Frontal cortex (tissue), 1 donor: Measurements from ENCODE around the gene CLCNKA. TPM values are rescaled to one million over a fixed set of nuclear protein-coding genes. Genes with fewer than 3 reads are reported as not detected.

Experiments
- small RNA-seq: library from RNA; depleted of rRNA; stranded (forward); fragments of <200 nt; gene quantifications from one replicate; pipeline ENCODE3, GENCODE V24; 2014
- total RNA-seq: library from RNA; depleted of rRNA; stranded (reverse); fragments of >200 nt; gene quantifications from one replicate; pipeline ENCODE4 v1.2.3, GENCODE V29; 2014

CLCNKA gene
- total RNA-seq, 1 donor from 2014 or later, result 0.41 TPM

Small RNA genes within 50 kb of the gene (small RNA-seq; reads per million reads assigned to genes)
- gene AL355994.1, result not detected
- not detected for gene AL355994.5

Other genes with a start within 250 kb of the CLCNKA start
- 2.9 TPM for gene UQCRHL, start 214.4 kb upstream of the CLCNKA start, total RNA-seq
- gene SPEN, start 174.3 kb upstream of the CLCNKA start, total RNA-seq, result 58.3 TPM
- 46.9 TPM for gene ZBTB17, start 45.9 kb upstream of the CLCNKA start, total RNA-seq
- 0.82 TPM for gene SRARP, start 17.8 kb upstream of the CLCNKA start, total RNA-seq
- not detected for gene HSPB7, start 4.0 kb upstream of the CLCNKA start, total RNA-seq
- gene CLCNKB, start 21.7 kb downstream of the CLCNKA start, total RNA-seq, result under 0.01 TPM
- 1.2 TPM for gene FAM131C, start 51.6 kb downstream of the CLCNKA start, total RNA-seq
- 1.2 TPM for gene EPHA2, start 134.0 kb downstream of the CLCNKA start, total RNA-seq
- 1.2 TPM for gene ARHGEF19, start 190.6 kb downstream of the CLCNKA start, total RNA-seq
- gene CPLANE2, start 215.1 kb downstream of the CLCNKA start, total RNA-seq, result 16.7 TPM